ENCODE results near the gene TGM5. TPM values are rescaled to one million over a fixed set of nuclear protein-coding genes. Genes with fewer than 3 reads are reported as not detected.

TGM5 gene, protein sequence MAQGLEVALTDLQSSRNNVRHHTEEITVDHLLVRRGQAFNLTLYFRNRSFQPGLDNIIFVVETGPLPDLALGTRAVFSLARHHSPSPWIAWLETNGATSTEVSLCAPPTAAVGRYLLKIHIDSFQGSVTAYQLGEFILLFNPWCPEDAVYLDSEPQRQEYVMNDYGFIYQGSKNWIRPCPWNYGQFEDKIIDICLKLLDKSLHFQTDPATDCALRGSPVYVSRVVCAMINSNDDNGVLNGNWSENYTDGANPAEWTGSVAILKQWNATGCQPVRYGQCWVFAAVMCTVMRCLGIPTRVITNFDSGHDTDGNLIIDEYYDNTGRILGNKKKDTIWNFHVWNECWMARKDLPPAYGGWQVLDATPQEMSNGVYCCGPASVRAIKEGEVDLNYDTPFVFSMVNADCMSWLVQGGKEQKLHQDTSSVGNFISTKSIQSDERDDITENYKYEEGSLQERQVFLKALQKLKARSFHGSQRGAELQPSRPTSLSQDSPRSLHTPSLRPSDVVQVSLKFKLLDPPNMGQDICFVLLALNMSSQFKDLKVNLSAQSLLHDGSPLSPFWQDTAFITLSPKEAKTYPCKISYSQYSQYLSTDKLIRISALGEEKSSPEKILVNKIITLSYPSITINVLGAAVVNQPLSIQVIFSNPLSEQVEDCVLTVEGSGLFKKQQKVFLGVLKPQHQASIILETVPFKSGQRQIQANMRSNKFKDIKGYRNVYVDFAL
- total RNA-seq (2022; extraction: Qiagen RNA extraction; ENCODE audit: low read depth) = not detected in 5 replicates

DNA sequence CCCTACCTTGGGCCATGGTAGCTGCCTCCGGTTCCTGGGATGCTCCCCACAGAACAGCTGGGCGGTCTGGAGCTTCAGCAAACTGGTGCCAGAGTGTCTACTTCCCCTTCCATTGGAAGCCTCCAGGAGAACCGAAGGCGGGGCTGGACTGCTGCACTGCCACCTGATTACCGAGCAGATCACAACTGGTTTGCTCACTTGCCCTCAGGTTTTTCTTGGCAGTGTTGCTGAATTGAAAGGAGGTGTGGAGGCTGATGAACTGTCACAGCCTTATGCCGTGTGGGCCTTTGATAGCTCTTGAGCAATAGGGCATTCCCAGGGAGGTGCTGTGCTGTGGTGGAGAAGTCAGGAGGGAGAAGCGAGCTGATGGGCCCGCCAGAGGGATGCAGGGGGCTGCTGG lies at the start of gene TGM5:
Gene TGM5, minus strand, starts transcription at position 95 of the 400 bp plus-strand sequence. Its CDS starts 79 bp downstream, at position 16.

DNA sequence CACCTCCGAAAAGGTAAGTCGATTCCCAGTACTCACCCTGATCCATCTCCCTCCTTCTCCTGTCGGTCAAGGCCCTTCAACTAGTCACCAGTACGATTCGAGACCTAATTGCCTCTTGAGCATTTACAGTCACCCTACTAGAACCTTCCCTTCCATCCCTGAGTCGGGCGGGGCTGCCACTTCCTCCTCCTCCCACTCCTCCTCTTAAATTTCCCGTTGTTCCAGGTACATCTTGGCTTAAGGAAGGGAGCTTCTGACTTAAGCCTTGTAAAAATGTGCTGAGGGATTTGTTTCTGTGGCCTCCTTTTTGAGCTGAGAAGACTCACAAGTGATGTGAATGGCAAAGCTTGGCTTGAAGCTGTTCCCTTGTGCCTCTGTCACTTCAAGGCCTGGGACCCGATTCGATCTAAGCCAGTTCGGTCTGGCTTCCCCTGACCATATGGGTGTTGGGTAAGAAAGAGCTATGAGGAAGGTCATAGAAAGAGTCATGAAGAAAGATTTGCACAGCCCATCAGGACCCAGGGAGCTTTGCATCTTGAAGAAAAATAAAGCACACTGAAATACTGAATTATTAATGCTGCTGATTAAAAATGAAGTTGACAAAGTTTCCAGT lies 35.6 kb upstream of the TGM5 start, which contains the start of gene TGM7:
Gene TGM7, minus strand, starts transcription at position 51 of the 613 bp plus-strand sequence.

DNA sequence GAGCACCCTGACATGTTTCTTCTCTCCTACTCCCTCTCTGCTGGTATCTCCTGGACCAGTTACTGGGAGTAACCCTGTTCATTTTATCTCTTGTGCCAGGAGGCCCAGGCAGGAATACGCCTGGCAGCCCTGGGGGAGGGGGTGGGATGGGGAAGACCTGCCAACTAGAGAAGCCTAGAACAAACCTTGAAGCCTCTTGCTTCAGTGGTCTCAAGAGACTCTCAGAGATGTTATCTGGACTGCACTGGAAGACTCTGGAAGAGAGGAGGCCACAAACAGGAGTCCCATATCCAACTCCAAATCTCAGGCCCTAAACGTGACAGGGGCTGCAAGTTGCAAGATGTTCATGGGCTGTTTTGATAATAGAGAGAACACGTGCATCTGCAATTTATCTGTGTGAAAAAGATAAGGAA lies 45.7 kb downstream of the TGM5 start, which contains the start of gene EPB42:
Gene EPB42, minus strand, starts transcription at position 28 of the 413 bp plus-strand sequence. CDS start 193 bp downstream, outside the sequence.

DNA sequence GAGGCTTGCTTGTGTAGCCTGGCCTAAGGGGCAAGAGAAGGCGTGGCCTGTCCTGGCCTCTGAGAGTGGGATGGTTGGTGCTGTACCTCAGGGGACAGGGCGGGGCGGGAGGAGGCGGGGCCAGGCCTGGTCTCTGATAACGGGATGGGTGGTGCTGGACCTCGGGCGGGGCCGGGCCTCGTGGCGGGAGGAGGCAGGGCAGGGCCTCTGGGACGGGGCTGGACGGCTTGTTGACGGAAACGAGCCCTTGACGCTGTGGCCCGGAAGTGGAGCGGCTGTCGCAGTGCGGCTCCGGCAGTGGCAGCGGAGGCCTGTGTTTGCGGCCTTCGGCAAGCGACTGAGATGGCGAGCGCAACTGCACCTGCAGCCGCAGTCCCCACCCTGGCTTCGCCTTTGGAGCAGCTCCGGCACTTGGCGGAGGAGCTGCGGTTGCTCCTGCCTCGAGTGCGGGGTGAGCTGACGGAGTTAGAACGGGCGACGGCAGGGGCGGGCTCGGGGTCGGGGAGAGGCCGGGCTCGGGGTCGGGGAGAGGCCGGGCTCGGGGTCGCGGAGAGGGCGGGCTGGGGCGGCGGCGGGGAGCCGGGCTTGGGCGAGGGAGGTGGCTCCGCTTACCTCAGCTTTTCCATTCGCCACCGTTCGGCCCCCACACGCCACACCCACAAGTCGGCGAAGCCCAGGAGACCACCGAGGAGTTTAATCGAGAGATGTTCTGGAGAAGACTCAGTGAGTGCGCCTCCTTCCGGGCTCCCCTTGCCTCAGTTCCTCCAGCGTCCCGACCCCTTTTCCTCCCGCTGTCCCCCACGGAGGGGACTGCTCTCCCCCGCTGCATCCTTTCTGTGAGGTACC lies 81.3 kb downstream of the TGM5 start, which contains the start of gene CCNDBP1:
Gene CCNDBP1, plus strand, starts transcription at position 247 of the 846 bp plus-strand sequence. Its CDS starts 96 bp downstream, at position 343.

Other genes with a start within 250 kb of the TGM5 start
- gene UBR1, start 160.9 kb downstream of the TGM5 start, total RNA-seq (2022; extraction: Qiagen RNA extraction; ENCODE audit: low read depth) = 3.7 to 5.1 TPM (median 4.8 TPM) in 5 replicates
- 7.3 to 9.4 TPM (median 7.9 TPM) in 5 replicates for gene TMEM62, start 133.3 kb downstream of the TGM5 start, total RNA-seq (2022; extraction: Qiagen RNA extraction; ENCODE audit: low read depth)
- gene CCNDBP1, start 81.5 kb downstream of the TGM5 start, total RNA-seq (2022; extraction: Qiagen RNA extraction; ENCODE audit: low read depth) = 22.7 to 28.6 TPM (median 25.5 TPM) in 5 replicates
- not detected in 5 replicates for gene EPB42, start 45.9 kb downstream of the TGM5 start, total RNA-seq (2022; extraction: Qiagen RNA extraction; ENCODE audit: low read depth)
- gene TGM7, start 35.3 kb upstream of the TGM5 start, total RNA-seq (2022; extraction: Qiagen RNA extraction; ENCODE audit: low read depth) = not detected in 5 replicates
- gene LCMT2, start 63.6 kb upstream of the TGM5 start, total RNA-seq (2022; extraction: Qiagen RNA extraction; ENCODE audit: low read depth) = 7.2 to 8.8 TPM (median 7.7 TPM) in 5 replicates
- 9.9 to 13.0 TPM (median 11.2 TPM) in 5 replicates for gene ZSCAN29, start 104.1 kb upstream of the TGM5 start, total RNA-seq (2022; extraction: Qiagen RNA extraction; ENCODE audit: low read depth)
- gene TUBGCP4, start 104.2 kb upstream of the TGM5 start, total RNA-seq (2022; extraction: Qiagen RNA extraction; ENCODE audit: low read depth) = 4.0 to 8.1 TPM (median 6.3 TPM) in 5 replicates
- gene TP53BP1, start 226.2 kb upstream of the TGM5 start, total RNA-seq (2022; extraction: Qiagen RNA extraction; ENCODE audit: low read depth) = 16.5 to 23.1 TPM (median 21.9 TPM) in 5 replicates